ENCODE data around the gene FEV.
"Not testable (repeated sequence)": the region's sequence is repeated elsewhere in the genome, so short reads cannot be mapped to it uniquely, and the experiment has no call there.

FEV gene

GRCh38 chr2:218953366-218953954 is 31.5 kb downstream of the FEV start:
- no peak for DNase-seq (ENCODE audit: low read depth)
- no peak overlapping the region for H3K4me3 ChIP-seq (ENCODE audit: low read depth, low read length)
- TF ChIP-seq, protein P1, sequence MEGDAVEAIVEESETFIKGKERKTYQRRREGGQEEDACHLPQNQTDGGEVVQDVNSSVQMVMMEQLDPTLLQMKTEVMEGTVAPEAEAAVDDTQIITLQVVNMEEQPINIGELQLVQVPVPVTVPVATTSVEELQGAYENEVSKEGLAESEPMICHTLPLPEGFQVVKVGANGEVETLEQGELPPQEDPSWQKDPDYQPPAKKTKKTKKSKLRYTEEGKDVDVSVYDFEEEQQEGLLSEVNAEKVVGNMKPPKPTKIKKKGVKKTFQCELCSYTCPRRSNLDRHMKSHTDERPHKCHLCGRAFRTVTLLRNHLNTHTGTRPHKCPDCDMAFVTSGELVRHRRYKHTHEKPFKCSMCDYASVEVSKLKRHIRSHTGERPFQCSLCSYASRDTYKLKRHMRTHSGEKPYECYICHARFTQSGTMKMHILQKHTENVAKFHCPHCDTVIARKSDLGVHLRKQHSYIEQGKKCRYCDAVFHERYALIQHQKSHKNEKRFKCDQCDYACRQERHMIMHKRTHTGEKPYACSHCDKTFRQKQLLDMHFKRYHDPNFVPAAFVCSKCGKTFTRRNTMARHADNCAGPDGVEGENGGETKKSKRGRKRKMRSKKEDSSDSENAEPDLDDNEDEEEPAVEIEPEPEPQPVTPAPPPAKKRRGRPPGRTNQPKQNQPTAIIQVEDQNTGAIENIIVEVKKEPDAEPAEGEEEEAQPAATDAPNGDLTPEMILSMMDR (conservative IDR thresholded peaks at IDR 0.05; ENCODE audit: low read depth, low read length), result peak; percentile 9

GRCh38 chr2:218952160-218952559 is 32.8 kb downstream of the FEV start:
- TF ChIP-seq, protein P1 (conservative IDR thresholded peaks at IDR 0.05; ENCODE audit: low read depth, low read length), result no peak
- DNase-seq (ENCODE audit: low read depth), result no peak
- no peak overlapping the region for H3K4me3 ChIP-seq (ENCODE audit: low read depth, low read length)

- DNase-seq (ENCODE audit: low read depth), result no peak
- TF ChIP-seq, protein P1 (conservative IDR thresholded peaks at IDR 0.05; ENCODE audit: low read depth, low read length), result no peak
- H3K4me3 ChIP-seq (ENCODE audit: low read depth, low read length), result no peak overlapping the region
Measured at GRCh38 chr2:218946621-218947020, 38.4 kb downstream of the FEV start.

- no peak for DNase-seq (ENCODE audit: low read depth)
- TF ChIP-seq, protein P1 (conservative IDR thresholded peaks at IDR 0.05; ENCODE audit: low read depth, low read length), result no peak
- no peak overlapping the region for H3K4me3 ChIP-seq (ENCODE audit: low read depth, low read length)
Measured at GRCh38 chr2:218944759-218945404, 40.1 kb downstream of the FEV start.

DNA sequence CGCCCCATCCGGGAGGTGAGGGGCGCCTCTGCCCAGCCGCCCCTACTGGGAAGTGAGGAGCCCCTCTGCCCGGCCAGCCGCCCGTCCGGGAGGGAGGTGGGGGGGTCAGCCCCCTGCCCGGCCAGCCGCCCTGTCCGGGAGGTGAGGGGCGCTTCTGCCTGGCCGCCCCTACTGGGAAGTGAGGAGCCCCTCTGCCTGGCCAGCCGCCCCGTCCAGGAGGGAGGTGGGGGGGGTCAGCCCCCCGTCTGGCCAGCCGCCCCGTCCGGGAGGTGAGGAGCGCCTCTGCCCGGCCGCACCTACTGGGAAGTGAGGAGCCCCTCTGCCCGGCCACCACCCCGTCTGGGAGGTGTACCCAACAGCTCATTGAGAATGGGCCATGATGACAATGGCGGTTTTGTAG is 53.2 kb downstream of the FEV start:
- not testable (repeated sequence) for H3K4me3 ChIP-seq (ENCODE audit: low read depth, low read length); DNase-seq (ENCODE audit: low read depth)
